PC-9 (cell line): ENCODE results near the gene FARP1.

Source experiments
- EZH2 ChIP-seq: fragments of 200-600 bp; sonication (generic); IDR thresholded peaks from 2 replicates; pipeline ENCODE4 v1.8.0; 2017; ENCODE audit warnings: antibody characterized with exemption, low read depth
- TF ChIP-seq, protein P1 (sequence below): fragments of 200-600 bp; sonication (generic); conservative IDR thresholded peaks from 2 replicates; pipeline ENCODE4 v1.6.1; 2017; ENCODE audit warnings: mixed run types, antibody characterized with exemption, mild to moderate bottlenecking, moderate library complexity

DNA sequence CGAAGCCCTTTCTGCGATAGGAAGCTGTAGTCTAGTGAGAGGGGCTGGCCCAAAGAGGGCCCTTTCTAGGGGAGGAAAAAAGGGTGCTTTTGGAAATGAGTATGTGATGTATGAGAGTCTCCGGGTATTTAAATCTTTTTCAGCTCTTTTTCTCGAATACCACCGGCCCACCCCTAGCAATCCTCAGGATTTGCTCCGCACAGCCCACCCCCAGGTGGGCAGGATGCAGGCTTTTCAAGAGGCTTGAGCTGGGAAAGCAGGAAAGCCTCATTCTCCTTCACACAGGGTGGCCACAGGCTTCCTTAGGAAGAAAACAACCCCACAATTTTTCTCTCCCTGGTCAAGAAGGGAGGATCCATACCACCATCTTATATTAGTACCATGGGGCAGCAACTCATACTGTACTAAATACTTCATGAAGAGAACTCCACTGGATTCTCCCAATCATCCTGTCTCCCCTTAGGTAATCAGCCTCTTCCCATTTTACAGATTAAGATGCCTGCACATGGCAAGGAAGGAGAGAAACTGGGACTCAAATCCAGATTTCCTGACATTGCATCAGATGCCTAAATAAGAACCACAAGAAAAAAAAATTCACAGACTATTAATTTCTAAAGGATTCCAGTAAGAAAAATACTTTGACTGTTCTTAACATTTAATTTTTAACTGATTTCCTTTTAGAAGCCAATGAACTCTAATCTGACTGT lies 349.6 kb downstream of the FARP1 start:
- TF ChIP-seq, protein P1, sequence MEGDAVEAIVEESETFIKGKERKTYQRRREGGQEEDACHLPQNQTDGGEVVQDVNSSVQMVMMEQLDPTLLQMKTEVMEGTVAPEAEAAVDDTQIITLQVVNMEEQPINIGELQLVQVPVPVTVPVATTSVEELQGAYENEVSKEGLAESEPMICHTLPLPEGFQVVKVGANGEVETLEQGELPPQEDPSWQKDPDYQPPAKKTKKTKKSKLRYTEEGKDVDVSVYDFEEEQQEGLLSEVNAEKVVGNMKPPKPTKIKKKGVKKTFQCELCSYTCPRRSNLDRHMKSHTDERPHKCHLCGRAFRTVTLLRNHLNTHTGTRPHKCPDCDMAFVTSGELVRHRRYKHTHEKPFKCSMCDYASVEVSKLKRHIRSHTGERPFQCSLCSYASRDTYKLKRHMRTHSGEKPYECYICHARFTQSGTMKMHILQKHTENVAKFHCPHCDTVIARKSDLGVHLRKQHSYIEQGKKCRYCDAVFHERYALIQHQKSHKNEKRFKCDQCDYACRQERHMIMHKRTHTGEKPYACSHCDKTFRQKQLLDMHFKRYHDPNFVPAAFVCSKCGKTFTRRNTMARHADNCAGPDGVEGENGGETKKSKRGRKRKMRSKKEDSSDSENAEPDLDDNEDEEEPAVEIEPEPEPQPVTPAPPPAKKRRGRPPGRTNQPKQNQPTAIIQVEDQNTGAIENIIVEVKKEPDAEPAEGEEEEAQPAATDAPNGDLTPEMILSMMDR, result no peak
- TF ChIP-seq EZH2, result no peak
